HG03196 (cell line): ENCODE results near the gene VAMP8.
"Not testable (repeated sequence)": the region's sequence is repeated elsewhere in the genome, so short reads cannot be mapped to it uniquely, and the experiment has no call there.

Experiments used
- ATAC-seq: cut with Tn5 transposase; IDR thresholded peaks from one replicate; pipeline ENCODE4 v1.9.1; 2021; ENCODE audit not compliant: unreplicated experiment

The VAMP8 gene

GRCh38 chr2:85577386-85578242 is at the start of gene VAMP8:
VAMP8 (plus strand) TSS chr2:85577586; CDS start chr2:85577647, 61 bp downstream.
- no peak for ATAC-seq

- no peak for ATAC-seq
Measured at GRCh38 chr2:85527787-85528186, 49.6 kb upstream of the VAMP8 start.

- ATAC-seq = no peak
Measured at GRCh38 chr2:85528355-85528754, 49.0 kb upstream of the VAMP8 start.

- no peak for ATAC-seq
Measured at GRCh38 chr2:85529809-85530208, 47.6 kb upstream of the VAMP8 start.

- ATAC-seq = no peak
Measured at GRCh38 chr2:85531589-85531988, 45.8 kb upstream of the VAMP8 start.

- ATAC-seq = no peak
Measured at GRCh38 chr2:85534099-85534498, 43.3 kb upstream of the VAMP8 start.

GRCh38 chr2:85534881-85535280 is 42.5 kb upstream of the VAMP8 start:
- ATAC-seq = no peak

GRCh38 chr2:85536479-85536878 is 40.9 kb upstream of the VAMP8 start:
- no peak for ATAC-seq

GRCh38 chr2:85537600-85538506 is 39.5 kb upstream of the VAMP8 start:
- no peak for ATAC-seq

GRCh38 chr2:85538507-85539360 is 38.7 kb upstream of the VAMP8 start, which contains the start of gene MAT2A:
MAT2A (plus strand) TSS chr2:85539168; CDS start chr2:85539288, 120 bp downstream.
- peak; percentile 69 for ATAC-seq

GRCh38 chr2:85539361-85540132 is 37.8 kb upstream of the VAMP8 start:
- ATAC-seq = peak; percentile 27

GRCh38 chr2:85540133-85540648 is 37.2 kb upstream of the VAMP8 start:
- ATAC-seq = no peak

GRCh38 chr2:85541262-85541661 is 36.1 kb upstream of the VAMP8 start:
- no peak for ATAC-seq

- ATAC-seq = no peak
Measured at GRCh38 chr2:85541753-85542457, 35.5 kb upstream of the VAMP8 start.

- ATAC-seq = no peak
Measured at GRCh38 chr2:85542777-85543176, 34.6 kb upstream of the VAMP8 start.

GRCh38 chr2:85544254-85544691 is 33.1 kb upstream of the VAMP8 start:
- ATAC-seq = not testable (repeated sequence)

GRCh38 chr2:85544915-85545779 is 32.2 kb upstream of the VAMP8 start:
- ATAC-seq = not testable (repeated sequence)

- ATAC-seq = no peak
Measured at GRCh38 chr2:85545780-85546240, 31.6 kb upstream of the VAMP8 start.
